SK-N-MC (cell line): ENCODE results near the gene TAPBPL.

Source experiments
- EZH2 ChIP-seq: fragments of 200-600 bp; sonication (generic); IDR thresholded peaks from one replicate; pipeline ENCODE4 v1.6.1; 2017; ENCODE audit warnings: antibody characterized with exemption
- POLR2AphosphoS5 ChIP-seq: IDR thresholded peaks from 2 replicates; pipeline ENCODE4 v1.6.1; 2012; ENCODE audit warnings: mild to moderate bottlenecking, low read depth, low read length, borderline replicate concordance

- TF ChIP-seq EZH2 (no peak), POLR2AphosphoS5 (no peak)
These were observed 1.6 kb upstream of the TAPBPL start for GRCh38 chr12:6450091-6450868.
